ENCODE data around the gene IFITM2. TPM values are rescaled to one million over a fixed set of nuclear protein-coding genes. Genes with fewer than 3 reads are reported as not detected.

IFITM2 gene
- total and polyA plus RNA-seq, 2 donors (not counting 1 experiment from before 2014, with no cell fraction given), result 72.1 to 451 TPM

GRCh38 chr11:261624-262023, 46.0 kb upstream of the IFITM2 start:
- 69% methylated on average over 2 of the region's 4 CpGs for WGBS (ENCODE audit: insufficient coverage)
- Mint-ChIP-seq H3K4me1 (peaks cover 31% of the 10 kb centered on the region), H3K4me3 (no peak overlapping the region), H3K27me3 (no peaks in the 10 kb centered on the region), H3K9me3 (ENCODE audit: insufficient read depth) (peaks cover 5% of the 10 kb centered on the region), H3K27ac (no peak overlapping the region)
- ATAC-seq (ENCODE audit: low read depth), result no peak
- Histone ChIP-seq H3K4me3 (ENCODE audit: control extremely low read depth in 1 of 5, extremely low read depth in 1 of 5, insufficient read depth in 1 of 5, low read depth in 2 of 5, low read length in 4 of 5) (no peak overlapping the region), H4K20me1 (ENCODE audit: control insufficient read depth, insufficient read depth, low read length, poor library complexity, severe bottlenecking) (no peaks in the 10 kb centered on the region), H3K9ac (ENCODE audit: low read length) (no peak overlapping the region), H3K27me3 (replicated peaks in 1 of 4; ENCODE audit: control extremely low read depth in 1 of 4, control insufficient read depth in 3 of 4, insufficient read depth in 4 of 4, low read length in 3 of 4) (no peaks in the 10 kb centered on the region), H3K4me2 (replicated peaks; ENCODE audit: low read depth, low read length, poor library complexity, severe bottlenecking) (no peak overlapping the region), H3K4me1 (ENCODE audit: control insufficient read depth in 2 of 2, insufficient read depth in 2 of 2, low read length in 2 of 2) (peaks cover 17 to 21% of the 10 kb centered on the region in 2 donors), H2AFZ (ENCODE audit: insufficient read depth, low read depth, low read length, poor library complexity, severe bottlenecking) (no peak overlapping the region), H3K27ac (ENCODE audit: low read length in 2 of 2) (no peak overlapping the region), H3K79me2 (ENCODE audit: control insufficient read depth, insufficient read depth, low read length) (no peaks in the 10 kb centered on the region), H3K9me3 (ENCODE audit: control extremely low read depth in 1 of 3, control insufficient read depth in 2 of 3, insufficient read depth in 1 of 3, low read length in 2 of 3) (peaks cover 2 to 20% (median 8%) of the 10 kb centered on the region in 3 donors), H3K36me3 (replicated peaks in 1 of 2; ENCODE audit: control extremely low read depth in 1 of 2, control insufficient read depth in 1 of 2, extremely low read depth in 1 of 2, insufficient read depth in 2 of 2, low read length in 1 of 2) (no peaks in the 10 kb centered on the region)
- DNase-seq, result no peak
- CTCF ChIA-PET, result interaction anchor here (0.7 to 3.7 kb wide), 3 partner anchors 11 to 48 kb away, joined by 3 to 35 read pairs (median 3); partner anchors contain the start of gene IFITM2
- intact Hi-C loops (cut with micrococcal nuclease), result no loop called here
- no peak for TF ChIP-seq CTCF (IDR thresholded peaks at IDR 0.05)
- TF ChIP-seq EZH2 (IDR thresholded peaks at IDR 0.05; ENCODE audit: borderline replicate concordance, insufficient read depth, low read depth, low read length, poor library complexity, severe bottlenecking), result no peak
- POLR2A ChIA-PET, result interaction anchor here (0.6 kb wide), 1 partner anchor 34 kb away, joined by 3 read pairs; no protein-coding TSS in a partner anchor

GRCh38 chr11:266676-267439, 40.8 kb upstream of the IFITM2 start:
- Histone ChIP-seq H3K4me1 (ENCODE audit: control insufficient read depth in 2 of 2, insufficient read depth in 2 of 2, low read length in 2 of 2) (peaks cover 25 to 32% of the 10 kb centered on the region in 2 donors), H4K20me1 (ENCODE audit: control insufficient read depth, insufficient read depth, low read length, poor library complexity, severe bottlenecking) (no peaks in the 10 kb centered on the region), H2AFZ (ENCODE audit: insufficient read depth, low read depth, low read length, poor library complexity, severe bottlenecking) (no peak overlapping the region), H3K4me2 (replicated peaks; ENCODE audit: low read depth, low read length, poor library complexity, severe bottlenecking) (peak overlapping the region; percentile 30), H3K36me3 (replicated peaks in 1 of 2; ENCODE audit: control extremely low read depth in 1 of 2, control insufficient read depth in 1 of 2, extremely low read depth in 1 of 2, insufficient read depth in 2 of 2, low read length in 1 of 2) (no peaks in the 10 kb centered on the region), H3K27ac (ENCODE audit: low read length in 2 of 2) (peak overlapping the region; percentile 35 to 46), H3K27me3 (replicated peaks in 1 of 4; ENCODE audit: control extremely low read depth in 1 of 4, control insufficient read depth in 3 of 4, insufficient read depth in 4 of 4, low read length in 3 of 4) (no peaks in the 10 kb centered on the region), H3K9ac (ENCODE audit: low read length) (no peak overlapping the region), H3K79me2 (ENCODE audit: control insufficient read depth, insufficient read depth, low read length) (peaks cover 11% of the 10 kb centered on the region), H3K9me3 (ENCODE audit: control extremely low read depth in 1 of 3, control insufficient read depth in 2 of 3, insufficient read depth in 1 of 3, low read length in 2 of 3) (peaks cover 0 to 22% (median 5%) of the 10 kb centered on the region in 3 donors), H3K4me3 (ENCODE audit: control extremely low read depth in 1 of 5, extremely low read depth in 1 of 5, insufficient read depth in 1 of 5, low read depth in 2 of 5, low read length in 4 of 5) (no peak overlapping the region)
- Mint-ChIP-seq H3K4me1 (peaks cover 38% of the 10 kb centered on the region), H3K27ac (peak overlapping the region; percentile 92), H3K4me3 (peak overlapping the region; percentile 71), H3K27me3 (no peaks in the 10 kb centered on the region), H3K9me3 (ENCODE audit: insufficient read depth) (peaks cover 4% of the 10 kb centered on the region)
- CTCF ChIA-PET, result interaction anchor here (1.2 to 3.8 kb wide), 4 partner anchors 9 to 38 kb away, joined by 4 to 49 read pairs (median 10); no protein-coding TSS in a partner anchor
- peak; percentile 71 for DNase-seq
- 100% methylated on average over 2 of the region's 13 CpGs for whole genome bisulfite sequencing (ENCODE audit: insufficient coverage)
- POLR2A ChIA-PET, result interaction anchor here (0.6 to 3.9 kb wide), 18 partner anchors 9 to 1581 kb away, joined by 3 to 34 read pairs (median 6); partner anchors contain the start of genes BET1L, IFITM2, PGGHG and PNPLA2
- peak; percentile 13 for ATAC-seq (ENCODE audit: low read depth)
- TF ChIP-seq EZH2 (IDR thresholded peaks at IDR 0.05; ENCODE audit: borderline replicate concordance, insufficient read depth, low read depth, low read length, poor library complexity, severe bottlenecking) (no peak), CTCF (IDR thresholded peaks at IDR 0.05) (no peak)
- intact Hi-C loops (cut with micrococcal nuclease), result loop anchor here (5.0 kb wide), 1 partner anchor 40 kb away; the partner anchor contains the start of gene IFITM2

Measured in B cell (primary cell).